Liver (tissue), 3 donors: ENCODE results near the gene SNX18.

Experiments used
- ATF3 ChIP-seq: IDR thresholded peaks from 2 replicates; pipeline ENCODE4 v1.6.1; 2016; ENCODE audit warnings: antibody characterized with exemption
- CTCF ChIP-seq: fragments of 150-350 bp; IDR thresholded peaks from 2 replicates; pipeline ENCODE4 v1.5.1; 2017; ENCODE audit warnings: improper control_type of control experiment, low read depth, low read length; ENCODE audit not compliant: missing input control
- JUND ChIP-seq, 2 donors: IDR thresholded peaks; 2 replicates each; pipeline ENCODE4 v1.6.1; 2016; ENCODE audit warnings: antibody characterized with exemption in 2 of 2
- RAD21 ChIP-seq, 2 donors: IDR thresholded peaks; 2 replicates each; pipeline ENCODE4 v1.6.1; 2016; ENCODE audit warnings: antibody characterized with exemption in 2 of 2, mild to moderate bottlenecking in 2 of 2
- SP1 ChIP-seq: IDR thresholded peaks from 2 replicates; pipeline ENCODE4 v1.6.1; 2018; ENCODE audit warnings: antibody characterized with exemption, mild to moderate bottlenecking
- YY1 ChIP-seq: IDR thresholded peaks from 2 replicates; pipeline ENCODE4 v1.6.1; 2016; ENCODE audit warnings: antibody characterized with exemption, mild to moderate bottlenecking
- donor health status: healthy.
- donor health status: healthy.

- TF ChIP-seq CTCF (no peak), SP1 (no peak), YY1 (no peak), RAD21 (IDR thresholded peaks at IDR 0.05) (no peak), ATF3 (no peak), JUND (IDR thresholded peaks at IDR 0.05) (no peak)
These were observed 62.2 kb downstream of the SNX18 start for GRCh38 chr5:54579591-54580295.
